ENCODE data around the gene CTNNBL1.

The CTNNBL1 gene

DNA sequence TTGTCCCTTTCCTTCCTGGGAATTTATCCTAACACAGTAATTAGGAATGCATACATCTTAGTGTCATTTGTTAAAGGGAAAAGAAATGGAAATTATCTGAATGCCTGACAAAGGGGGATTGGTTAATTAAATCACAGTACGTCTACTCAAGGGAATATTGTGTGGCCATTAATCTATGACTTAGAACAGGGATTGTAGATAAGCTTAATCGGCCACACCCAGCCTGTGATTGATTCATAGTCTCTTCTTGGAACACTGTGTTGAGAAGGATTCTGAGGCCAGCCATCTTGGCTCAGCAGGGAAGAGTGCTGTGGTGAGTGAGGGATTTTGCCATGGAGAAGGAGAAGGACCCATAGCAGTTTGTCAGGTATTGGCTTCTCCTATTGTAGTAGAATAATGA lies 50.5 kb downstream of the CTNNBL1 start:
- Histone ChIP-seq H3K4me3 (ENCODE audit: insufficient read length, low read depth) (no peak overlapping the region), H3K36me3 (ENCODE audit: insufficient read depth, insufficient read length, low read length) (peaks cover 36% of the 10 kb centered on the region), H3K9me3 (ENCODE audit: insufficient read depth, low read length) (no peaks in the 10 kb centered on the region), H3K9ac (ENCODE audit: insufficient read length, low read depth) (no peak overlapping the region), H3K4me1 (ENCODE audit: insufficient read depth, insufficient read length) (peaks cover 3% of the 10 kb centered on the region), H3K27me3 (ENCODE audit: insufficient read depth, insufficient read length) (no peaks in the 10 kb centered on the region)
- TF ChIP-seq YY1 (IDR thresholded peaks at IDR 0.05; ENCODE audit: insufficient read depth, insufficient read length) = no peak
- no peak for DNase-seq (ENCODE audit: low read depth, low spot score)

DNA sequence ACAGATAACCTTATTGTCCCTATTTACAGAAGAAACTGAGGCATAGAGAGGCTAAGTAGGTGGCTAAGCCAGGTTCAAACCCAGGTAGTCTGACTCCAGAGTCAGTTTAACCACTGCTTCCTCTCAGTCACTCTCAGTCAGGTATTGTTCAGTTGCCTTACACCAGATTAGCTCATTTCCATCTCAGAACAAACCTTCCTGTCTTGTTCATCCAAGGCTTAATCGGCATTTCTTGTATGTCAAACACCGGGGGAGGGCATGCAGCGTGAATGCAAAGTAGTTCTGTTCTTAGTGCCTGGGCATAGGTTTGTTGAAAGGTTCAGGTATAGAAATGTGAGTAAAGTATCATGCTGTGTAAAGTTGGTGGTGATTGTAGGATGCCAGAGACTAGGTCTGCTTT lies 51.7 kb downstream of the CTNNBL1 start:
- no peak for DNase-seq (ENCODE audit: low read depth, low spot score)
- Histone ChIP-seq H3K4me1 (ENCODE audit: insufficient read depth, insufficient read length) (peaks cover 3% of the 10 kb centered on the region), H3K9me3 (ENCODE audit: insufficient read depth, low read length) (no peaks in the 10 kb centered on the region), H3K4me3 (ENCODE audit: insufficient read length, low read depth) (no peak overlapping the region), H3K27me3 (ENCODE audit: insufficient read depth, insufficient read length) (no peaks in the 10 kb centered on the region), H3K36me3 (ENCODE audit: insufficient read depth, insufficient read length, low read length) (peaks cover 41% of the 10 kb centered on the region), H3K9ac (ENCODE audit: insufficient read length, low read depth) (no peak overlapping the region)
- TF ChIP-seq YY1 (IDR thresholded peaks at IDR 0.05; ENCODE audit: insufficient read depth, insufficient read length) = no peak
- no peak for TF ChIP-seq ZNF274 (IDR thresholded peaks at IDR 0.05; ENCODE audit: low read depth, low read length)
- no peak for TF ChIP-seq SUZ12 (IDR thresholded peaks at IDR 0.05; ENCODE audit: extremely low read depth, insufficient read depth, insufficient read length)

DNA sequence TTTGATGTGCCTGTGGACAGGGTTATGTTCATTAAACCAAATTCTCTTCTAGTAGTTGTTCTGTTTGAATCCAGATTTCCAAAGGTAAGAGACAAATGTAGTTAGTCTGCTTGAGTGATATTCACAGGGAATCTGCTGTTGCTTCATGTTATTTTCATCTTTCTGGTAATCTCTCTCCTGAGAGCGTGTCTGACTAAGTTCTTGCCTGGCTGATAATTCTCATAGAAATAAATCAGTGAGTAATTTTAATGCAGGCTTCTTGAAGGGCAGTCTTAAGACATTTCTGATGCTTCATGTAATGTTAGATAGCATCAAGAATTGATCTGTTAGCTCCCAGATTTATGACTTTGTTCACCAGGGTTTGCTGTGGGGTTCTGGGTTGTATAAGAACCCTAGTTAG lies 54.2 kb downstream of the CTNNBL1 start:
- no peaks in the 10 kb centered on the region for H3K9me3 ChIP-seq (ENCODE audit: insufficient read depth, low read length)
- H3K9ac ChIP-seq (ENCODE audit: insufficient read length, low read depth) = no peak overlapping the region
- no peaks in the 10 kb centered on the region for H3K27me3 ChIP-seq (ENCODE audit: insufficient read depth, insufficient read length)
- no peak for TF ChIP-seq YY1 (IDR thresholded peaks at IDR 0.05; ENCODE audit: insufficient read depth, insufficient read length)
- H3K36me3 ChIP-seq (ENCODE audit: insufficient read depth, insufficient read length, low read length) = peaks cover 55% of the 10 kb centered on the region
- H3K4me3 ChIP-seq (ENCODE audit: insufficient read length, low read depth) = no peak overlapping the region
- peaks cover 3% of the 10 kb centered on the region for H3K4me1 ChIP-seq (ENCODE audit: insufficient read depth, insufficient read length)
- no peak for DNase-seq (ENCODE audit: low read depth, low spot score)

DNA sequence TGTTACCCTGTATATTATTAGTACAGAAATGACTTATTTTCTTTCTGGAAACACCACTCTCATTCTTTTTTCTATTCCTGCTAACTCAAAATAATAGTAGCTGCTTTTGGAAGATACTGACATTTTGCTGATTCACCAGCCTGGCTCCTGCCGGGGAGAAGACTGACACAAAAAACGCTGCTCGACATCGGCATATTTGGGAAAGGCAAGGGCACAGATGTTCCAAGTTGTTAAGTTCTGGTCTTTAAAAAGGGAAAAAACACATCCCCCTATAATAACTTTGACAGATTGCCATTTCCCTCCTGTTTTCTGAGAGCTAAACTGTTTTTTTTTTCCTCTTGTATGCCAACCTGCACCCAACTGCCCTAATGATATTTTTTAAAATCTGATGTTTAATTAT lies 55.4 kb downstream of the CTNNBL1 start:
- Histone ChIP-seq H3K4me3 (ENCODE audit: insufficient read length, low read depth) (no peak overlapping the region), H3K36me3 (ENCODE audit: insufficient read depth, insufficient read length, low read length) (peaks cover 57% of the 10 kb centered on the region), H3K4me1 (ENCODE audit: insufficient read depth, insufficient read length) (peaks cover 3% of the 10 kb centered on the region), H3K27me3 (ENCODE audit: insufficient read depth, insufficient read length) (no peaks in the 10 kb centered on the region), H3K9me3 (ENCODE audit: insufficient read depth, low read length) (no peaks in the 10 kb centered on the region), H3K9ac (ENCODE audit: insufficient read length, low read depth) (no peak overlapping the region)
- TF ChIP-seq SUZ12 (IDR thresholded peaks at IDR 0.05; ENCODE audit: extremely low read depth, insufficient read depth, insufficient read length) (no peak), YY1 (IDR thresholded peaks at IDR 0.05; ENCODE audit: insufficient read depth, insufficient read length) (no peak), ZNF274 (IDR thresholded peaks at IDR 0.05; ENCODE audit: low read depth, low read length) (no peak)
- no peak for DNase-seq (ENCODE audit: low read depth, low spot score)

DNA sequence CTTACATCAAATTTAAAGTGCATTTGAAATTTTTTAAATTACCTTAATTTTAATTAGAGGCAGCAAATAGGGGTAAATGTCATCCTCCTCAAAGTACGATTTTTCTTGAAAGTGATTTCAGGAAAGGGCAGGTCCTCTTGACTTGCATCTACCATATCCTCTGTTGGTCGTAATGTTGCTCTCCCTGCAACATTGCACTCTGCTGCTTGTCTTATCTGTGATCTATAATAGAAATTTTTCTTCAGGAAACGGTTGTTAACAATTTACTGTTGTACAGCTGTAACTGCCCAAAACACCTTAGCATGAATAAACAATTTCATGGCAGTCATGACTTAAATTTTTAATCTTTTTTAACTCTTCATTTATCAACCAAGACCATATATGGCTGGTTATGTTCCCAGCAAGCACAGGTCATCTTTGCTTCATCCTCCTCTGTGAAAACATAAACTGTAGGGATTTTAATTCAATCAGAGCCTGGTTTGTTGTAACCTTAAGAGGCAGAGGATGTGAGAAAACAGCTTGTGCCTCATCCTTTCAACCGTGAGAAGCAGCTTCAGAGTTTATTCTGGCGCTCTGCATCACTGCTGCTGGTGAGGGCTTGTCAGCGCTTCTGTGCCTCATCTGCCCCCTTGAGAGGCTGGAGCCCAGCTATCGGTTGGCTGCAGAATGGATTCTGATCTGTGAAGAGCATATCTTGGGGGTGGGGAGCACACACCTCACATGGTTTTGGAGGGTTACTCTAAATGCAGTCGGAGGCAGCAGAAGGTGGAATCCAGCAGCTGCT lies 56.0 kb downstream of the CTNNBL1 start:
- Histone ChIP-seq H3K9me3 (ENCODE audit: insufficient read depth, low read length) (no peaks in the 10 kb centered on the region), H3K27me3 (ENCODE audit: insufficient read depth, insufficient read length) (no peaks in the 10 kb centered on the region), H3K4me1 (ENCODE audit: insufficient read depth, insufficient read length) (peaks cover 3% of the 10 kb centered on the region), H3K4me3 (ENCODE audit: insufficient read length, low read depth) (no peak overlapping the region), H3K36me3 (ENCODE audit: insufficient read depth, insufficient read length, low read length) (peaks cover 57% of the 10 kb centered on the region), H3K9ac (ENCODE audit: insufficient read length, low read depth) (no peak overlapping the region)
- no peak for DNase-seq (ENCODE audit: low read depth, low spot score)
- TF ChIP-seq ZNF274 (IDR thresholded peaks at IDR 0.05; ENCODE audit: low read depth, low read length) = no peak
- no peak for TF ChIP-seq SUZ12 (IDR thresholded peaks at IDR 0.05; ENCODE audit: extremely low read depth, insufficient read depth, insufficient read length)
- no peak for TF ChIP-seq YY1 (IDR thresholded peaks at IDR 0.05; ENCODE audit: insufficient read depth, insufficient read length)

DNA sequence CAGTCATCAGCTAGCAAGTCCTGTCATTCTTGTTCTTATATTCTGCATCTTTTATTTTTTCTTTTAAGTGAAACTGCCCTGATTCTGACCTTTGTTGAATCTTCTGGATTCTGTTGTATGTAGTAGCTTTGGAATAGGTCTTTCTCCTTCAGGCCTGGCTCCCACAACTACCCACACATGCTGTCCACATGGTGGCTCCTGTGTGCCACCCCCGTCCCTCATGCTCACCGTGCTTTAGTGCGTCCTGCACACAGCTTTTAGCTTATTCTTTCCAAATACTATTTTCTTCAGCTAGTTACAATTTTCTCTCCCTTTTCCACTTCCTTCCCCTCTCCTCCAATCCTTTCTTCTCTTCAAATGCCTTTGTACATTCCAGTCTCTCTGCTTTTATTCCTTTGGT lies 61.8 kb downstream of the CTNNBL1 start:
- Histone ChIP-seq H3K9ac (ENCODE audit: insufficient read length, low read depth) (no peak overlapping the region), H3K27me3 (ENCODE audit: insufficient read depth, insufficient read length) (no peaks in the 10 kb centered on the region), H3K36me3 (ENCODE audit: insufficient read depth, insufficient read length, low read length) (peaks cover 54% of the 10 kb centered on the region), H3K9me3 (ENCODE audit: insufficient read depth, low read length) (no peaks in the 10 kb centered on the region), H3K4me3 (ENCODE audit: insufficient read length, low read depth) (no peak overlapping the region), H3K4me1 (ENCODE audit: insufficient read depth, insufficient read length) (no peaks in the 10 kb centered on the region)
- DNase-seq (ENCODE audit: low read depth, low spot score) = no peak
- TF ChIP-seq YY1 (IDR thresholded peaks at IDR 0.05; ENCODE audit: insufficient read depth, insufficient read length) (no peak), SUZ12 (IDR thresholded peaks at IDR 0.05; ENCODE audit: extremely low read depth, insufficient read depth, insufficient read length) (no peak), ZNF274 (IDR thresholded peaks at IDR 0.05; ENCODE audit: low read depth, low read length) (no peak)

DNA sequence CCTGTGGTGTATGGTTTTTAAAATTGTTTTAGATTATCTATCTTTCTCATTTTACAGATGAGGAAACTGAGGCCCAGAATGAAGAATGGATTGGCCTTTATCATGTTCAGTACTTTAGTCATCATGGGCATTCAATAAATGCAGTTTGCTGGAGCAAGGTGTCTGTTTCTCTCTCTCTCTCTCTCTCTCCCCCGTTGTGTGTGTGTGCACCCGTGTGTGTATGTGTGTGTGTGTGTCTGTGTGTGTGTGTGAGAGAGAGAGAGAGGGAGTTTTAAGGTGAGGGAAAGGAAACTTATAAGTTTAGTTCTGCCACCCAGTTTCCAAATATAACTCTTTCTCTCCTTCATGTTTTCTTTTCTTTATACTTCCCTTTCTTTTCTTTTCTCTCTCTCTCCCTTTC lies 62.4 kb downstream of the CTNNBL1 start:
- no peak for DNase-seq (ENCODE audit: low read depth, low spot score)
- TF ChIP-seq SUZ12 (IDR thresholded peaks at IDR 0.05; ENCODE audit: extremely low read depth, insufficient read depth, insufficient read length) = no peak
- TF ChIP-seq ZNF274 (IDR thresholded peaks at IDR 0.05; ENCODE audit: low read depth, low read length) = no peak
- no peaks in the 10 kb centered on the region for H3K9me3 ChIP-seq (ENCODE audit: insufficient read depth, low read length)
- no peak overlapping the region for H3K9ac ChIP-seq (ENCODE audit: insufficient read length, low read depth)
- H3K4me3 ChIP-seq (ENCODE audit: insufficient read length, low read depth) = no peak overlapping the region
- no peaks in the 10 kb centered on the region for H3K4me1 ChIP-seq (ENCODE audit: insufficient read depth, insufficient read length)
- H3K27me3 ChIP-seq (ENCODE audit: insufficient read depth, insufficient read length) = no peaks in the 10 kb centered on the region
- peaks cover 49% of the 10 kb centered on the region for H3K36me3 ChIP-seq (ENCODE audit: insufficient read depth, insufficient read length, low read length)

Data from NT2/D1 (cell line).